ACC112 (cell line): ENCODE results near the gene PACSIN1.

Experiments
- H2AFZ ChIP-seq: fragments of 200-600 bp; sonication (generic); one replicate; pipeline ENCODE4 v1.6.0; 2017; ENCODE audit warnings: antibody characterized with exemption, low read length; ENCODE audit not compliant: unreplicated experiment
- H3K27ac ChIP-seq: fragments of 200-600 bp; sonication (generic); 2 replicates; pipeline ENCODE4 v1.5.1; 2014; ENCODE audit warnings: low read depth, mild to moderate bottlenecking, antibody characterized with exemption, low read length, moderate library complexity
- H3K27me3 ChIP-seq: fragments of 200-600 bp; sonication (generic); 2 replicates; pipeline ENCODE4 v1.6.1; 2014; ENCODE audit warnings: mild to moderate bottlenecking, antibody characterized with exemption, low read length, moderate library complexity, mixed read lengths; ENCODE audit not compliant: insufficient read depth
- H3K36me3 ChIP-seq: fragments of 200-600 bp; sonication (generic); 2 replicates; pipeline ENCODE4 v1.6.1; 2016; ENCODE audit warnings: mild to moderate bottlenecking, antibody characterized with exemption, low read length, moderate library complexity, mixed read lengths; ENCODE audit not compliant: insufficient read depth
- H3K4me1 ChIP-seq: fragments of 200-600 bp; sonication (generic); one replicate; pipeline ENCODE4 v1.6.1; 2016; ENCODE audit warnings: low read length, mixed read lengths; ENCODE audit not compliant: insufficient read depth, unreplicated experiment, control insufficient read depth
- H3K4me3 ChIP-seq: fragments of 200-600 bp; sonication (generic); 2 replicates; pipeline ENCODE4 v1.5.1; 2014; ENCODE audit warnings: mild to moderate bottlenecking, low read depth, low read length
- H3K79me2 ChIP-seq: fragments of 200-600 bp; sonication (generic); one replicate; pipeline ENCODE4 v1.6.0; 2016; ENCODE audit warnings: low read length; ENCODE audit not compliant: control insufficient read depth, unreplicated experiment, insufficient read depth

The PACSIN1 gene

DNA sequence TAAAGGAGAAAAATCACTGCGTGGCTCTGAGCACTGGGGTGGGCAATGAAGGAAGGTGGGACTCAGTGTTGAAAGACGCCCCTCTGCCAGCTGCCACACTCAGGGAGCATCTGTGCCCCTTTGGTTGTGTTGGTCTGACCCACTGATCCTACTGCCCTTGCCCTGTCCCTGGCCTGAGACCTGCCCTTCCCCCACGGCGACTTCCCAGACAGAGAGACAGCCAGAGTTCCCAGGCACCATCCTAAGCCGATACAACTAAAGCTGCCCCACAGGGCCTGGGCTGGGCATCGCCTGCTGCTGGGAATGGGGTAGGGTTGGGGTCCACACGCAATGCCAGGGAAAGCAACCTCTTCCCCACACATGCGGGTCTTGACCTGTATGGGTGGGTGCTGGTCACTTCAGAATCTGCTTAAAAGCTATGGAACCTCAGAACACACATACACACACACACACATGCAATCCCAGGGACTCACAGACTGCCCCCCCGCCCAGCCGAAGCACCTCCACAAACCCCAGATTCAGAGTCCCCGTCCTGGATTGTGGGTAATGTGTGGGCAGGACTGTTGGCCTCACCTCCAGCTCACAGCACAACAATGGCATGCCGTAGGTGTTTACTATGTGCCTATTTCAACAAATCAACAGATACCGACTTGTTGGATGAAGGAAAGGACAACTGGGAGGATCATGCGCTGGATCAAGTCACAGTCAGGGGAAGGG is 101.1 kb downstream of the PACSIN1 start:
- no peaks in the 10 kb centered on the region for H3K27me3 ChIP-seq
- no peak overlapping the region for H2AFZ ChIP-seq
- no peak overlapping the region for H3K4me3 ChIP-seq
- no peaks in the 10 kb centered on the region for H3K36me3 ChIP-seq
- H3K79me2 ChIP-seq: no peaks in the 10 kb centered on the region
- no peaks in the 10 kb centered on the region for H3K4me1 ChIP-seq
- H3K27ac ChIP-seq: no peak overlapping the region

DNA sequence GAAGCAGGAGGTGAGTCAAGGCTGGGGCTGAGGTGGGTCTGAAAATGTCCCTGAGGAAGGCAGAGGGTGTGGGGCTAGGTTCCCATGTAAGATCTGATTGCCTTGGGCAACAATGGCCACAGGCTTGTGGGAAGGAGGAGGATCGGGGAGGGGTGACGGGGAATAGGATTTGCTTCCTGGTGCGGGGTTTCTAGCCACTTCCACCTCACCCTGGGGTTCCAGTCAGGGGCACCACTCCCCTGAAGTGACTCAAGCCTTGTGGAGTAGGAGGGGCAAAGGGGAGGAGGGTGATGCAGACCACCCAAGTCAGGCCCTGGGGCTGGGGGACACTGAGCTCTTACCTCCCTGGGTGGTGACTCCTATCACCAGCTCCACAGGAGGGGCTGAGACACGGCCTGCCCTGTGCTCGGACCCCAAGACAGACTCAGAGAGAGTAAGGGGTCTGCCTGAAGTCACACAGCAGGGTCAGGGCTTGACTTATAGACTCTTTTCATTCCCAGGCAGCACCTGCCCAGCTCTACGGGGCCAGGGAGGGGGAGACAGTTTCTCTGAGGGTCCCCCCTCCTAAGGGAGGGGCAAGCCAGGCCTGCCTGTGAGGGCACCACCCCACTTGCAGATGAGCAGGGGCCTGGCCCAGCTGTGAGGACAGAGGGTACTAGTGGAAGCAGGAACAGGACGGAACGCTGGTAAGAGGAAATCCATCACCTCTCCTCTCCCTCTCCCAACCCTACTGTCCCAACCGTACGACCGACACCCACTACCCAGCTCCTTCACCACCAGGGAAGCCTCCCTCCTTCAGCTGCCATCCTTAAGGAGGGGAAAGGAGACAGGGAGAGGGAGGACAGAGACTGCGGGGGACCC is 102.7 kb downstream of the PACSIN1 start:
- no peak overlapping the region for H3K27ac ChIP-seq
- H2AFZ ChIP-seq: no peak overlapping the region

DNA sequence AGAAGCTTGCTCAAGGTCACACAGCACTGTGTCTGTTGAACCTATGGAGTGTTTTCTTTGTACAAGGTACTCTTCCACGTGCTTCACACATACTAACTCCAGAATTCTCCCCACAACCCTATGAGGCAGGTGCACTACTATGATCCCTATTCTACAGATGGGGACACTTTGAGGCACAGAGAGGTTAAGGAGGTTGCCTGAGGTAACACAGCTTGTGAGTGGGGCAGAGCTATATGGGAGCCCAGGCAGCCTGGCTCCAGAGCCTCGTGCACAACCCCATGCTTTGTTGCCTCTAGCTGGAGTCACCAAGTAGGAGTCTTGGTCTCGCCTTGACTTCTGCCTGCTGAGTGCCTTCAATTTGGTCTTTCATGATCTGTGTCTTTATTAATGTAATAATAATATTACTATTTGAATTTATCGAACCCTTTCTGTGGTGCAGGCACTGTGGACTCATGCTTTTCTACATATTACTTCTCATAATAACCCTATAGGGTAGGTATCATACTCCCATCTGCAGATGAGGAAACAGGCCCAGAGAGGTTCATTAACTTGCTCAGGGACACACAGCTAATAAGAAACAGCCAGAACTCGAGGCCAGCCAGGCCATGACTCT is 103.6 kb downstream of the PACSIN1 start:
- Histone ChIP-seq H3K27ac (no peak overlapping the region), H3K36me3 (no peaks in the 10 kb centered on the region), H3K27me3 (no peaks in the 10 kb centered on the region), H2AFZ (no peak overlapping the region), H3K4me1 (no peaks in the 10 kb centered on the region), H3K4me3 (no peak overlapping the region), H3K79me2 (no peaks in the 10 kb centered on the region)

More for the DNA sequence above, 102.7 kb downstream of the PACSIN1 start:
- Histone ChIP-seq H3K4me3 (no peak overlapping the region), H3K4me1 (no peaks in the 10 kb centered on the region), H3K36me3 (no peaks in the 10 kb centered on the region), H3K27me3 (no peaks in the 10 kb centered on the region), H3K79me2 (no peaks in the 10 kb centered on the region)

DNA sequence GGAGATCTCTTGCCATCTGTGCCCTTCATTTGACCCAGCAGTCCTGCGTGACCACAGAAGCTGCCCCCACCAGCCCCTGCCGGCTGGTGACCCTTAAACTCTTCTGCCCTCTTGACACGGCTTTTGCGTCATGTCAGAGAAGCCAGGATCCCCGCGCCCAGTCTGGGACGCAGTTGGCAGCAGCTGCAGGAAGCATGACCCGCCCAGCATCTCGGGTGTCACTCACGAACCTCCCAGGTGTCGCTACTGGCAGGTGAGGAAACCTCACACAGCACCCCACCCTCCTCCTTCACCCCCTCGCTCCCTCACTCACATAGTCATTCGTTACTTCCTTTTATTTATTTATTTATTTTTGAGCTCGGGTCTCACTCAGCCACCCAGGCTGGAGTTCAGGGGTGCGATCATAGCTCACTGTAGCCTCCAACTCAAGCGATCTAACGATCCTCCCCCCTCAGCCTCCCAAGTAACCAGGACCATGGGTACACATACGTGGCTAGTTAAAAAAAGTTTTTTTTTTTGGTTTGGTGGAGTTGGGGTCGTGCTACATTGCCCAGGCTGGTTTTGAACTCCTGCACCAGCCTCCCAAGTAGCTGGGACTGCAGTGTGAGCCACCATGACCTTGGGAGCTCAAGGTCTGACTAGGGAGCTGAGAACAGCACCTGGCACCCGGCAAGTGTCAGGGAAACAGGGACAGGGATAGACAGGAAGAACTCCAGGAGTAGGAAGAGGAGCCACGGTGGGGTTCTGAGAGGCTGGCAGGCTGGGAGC is 104.4 kb downstream of the PACSIN1 start:
- Histone ChIP-seq H2AFZ (no peak overlapping the region), H3K79me2 (no peaks in the 10 kb centered on the region), H3K27ac (no peak overlapping the region), H3K27me3 (no peaks in the 10 kb centered on the region), H3K4me3 (no peak overlapping the region), H3K36me3 (no peaks in the 10 kb centered on the region), H3K4me1 (no peaks in the 10 kb centered on the region)

DNA sequence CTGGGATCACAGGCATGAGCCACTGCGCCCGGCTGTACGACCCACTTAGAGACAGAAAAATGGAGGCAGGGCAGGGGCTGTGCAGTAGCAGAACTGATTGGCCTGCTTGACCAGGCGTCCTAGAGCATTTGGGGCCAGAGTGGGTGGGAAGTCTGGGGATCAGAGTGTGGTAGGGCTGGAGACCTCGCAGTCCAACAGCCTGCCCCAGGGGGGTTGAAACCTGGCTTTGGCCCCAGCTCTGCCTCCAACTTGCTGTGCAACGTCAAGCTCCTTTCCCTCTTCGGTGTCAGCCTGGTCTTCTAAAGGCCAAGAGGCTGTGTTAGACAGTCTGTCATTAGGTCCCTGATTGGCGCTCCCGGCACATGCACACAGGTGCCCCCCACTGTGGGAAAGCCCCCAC is 105.5 kb downstream of the PACSIN1 start:
- no peaks in the 10 kb centered on the region for H3K79me2 ChIP-seq

DNA sequence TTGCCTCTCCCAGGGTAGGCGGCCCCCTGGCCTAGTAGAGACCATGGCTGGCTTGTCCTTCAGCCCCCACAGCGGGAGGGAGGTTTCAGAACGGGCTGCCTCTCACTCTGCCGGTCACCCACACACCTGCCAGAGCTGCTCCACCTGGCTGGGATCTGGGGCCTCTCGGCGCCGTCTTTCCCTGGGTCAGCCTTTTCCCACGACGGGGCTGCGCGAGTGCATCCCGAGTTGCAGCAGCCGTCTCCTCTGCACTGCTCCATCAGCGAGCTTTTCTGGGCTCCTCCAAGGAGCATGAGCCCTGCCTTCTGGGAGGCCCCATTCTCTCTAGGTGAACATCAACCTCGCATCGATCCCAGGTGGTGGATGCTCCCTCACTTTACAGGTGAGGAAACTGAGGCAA is 106.1 kb downstream of the PACSIN1 start:
- Histone ChIP-seq H2AFZ (no peak overlapping the region), H3K4me3 (no peak overlapping the region), H3K36me3 (no peaks in the 10 kb centered on the region), H3K27ac (no peak overlapping the region), H3K27me3 (no peaks in the 10 kb centered on the region), H3K4me1 (no peaks in the 10 kb centered on the region), H3K79me2 (no peaks in the 10 kb centered on the region)

More for the DNA sequence above, 105.5 kb downstream of the PACSIN1 start:
- H3K4me1 ChIP-seq: no peaks in the 10 kb centered on the region
- no peak overlapping the region for H3K4me3 ChIP-seq
- no peak overlapping the region for H3K27ac ChIP-seq
- H2AFZ ChIP-seq: no peak overlapping the region
- no peaks in the 10 kb centered on the region for H3K27me3 ChIP-seq
- H3K36me3 ChIP-seq: no peaks in the 10 kb centered on the region

DNA sequence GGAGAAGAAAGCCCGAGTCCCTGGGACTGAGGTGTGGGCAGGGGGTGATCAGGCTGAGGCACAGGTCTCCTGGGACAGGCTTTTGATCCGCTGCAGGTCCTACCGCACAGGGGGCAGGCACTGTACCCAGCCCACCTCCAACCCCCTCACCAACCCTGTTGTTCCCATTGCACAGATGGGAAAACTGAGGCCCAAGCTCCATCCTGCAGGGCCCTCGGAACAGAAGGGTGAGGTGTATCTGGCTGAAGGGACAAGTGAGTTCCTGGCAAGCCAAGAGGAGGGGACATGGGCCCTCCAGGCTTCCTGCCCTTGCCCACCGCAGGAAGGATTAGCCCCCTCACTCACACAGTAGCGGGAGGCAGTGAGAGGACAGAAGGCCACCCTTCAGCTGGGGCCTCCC is 106.7 kb downstream of the PACSIN1 start:
- Histone ChIP-seq H3K27ac (no peak overlapping the region), H2AFZ (no peak overlapping the region), H3K4me3 (no peak overlapping the region), H3K79me2 (no peaks in the 10 kb centered on the region), H3K4me1 (no peaks in the 10 kb centered on the region), H3K27me3 (no peaks in the 10 kb centered on the region), H3K36me3 (no peaks in the 10 kb centered on the region)

DNA sequence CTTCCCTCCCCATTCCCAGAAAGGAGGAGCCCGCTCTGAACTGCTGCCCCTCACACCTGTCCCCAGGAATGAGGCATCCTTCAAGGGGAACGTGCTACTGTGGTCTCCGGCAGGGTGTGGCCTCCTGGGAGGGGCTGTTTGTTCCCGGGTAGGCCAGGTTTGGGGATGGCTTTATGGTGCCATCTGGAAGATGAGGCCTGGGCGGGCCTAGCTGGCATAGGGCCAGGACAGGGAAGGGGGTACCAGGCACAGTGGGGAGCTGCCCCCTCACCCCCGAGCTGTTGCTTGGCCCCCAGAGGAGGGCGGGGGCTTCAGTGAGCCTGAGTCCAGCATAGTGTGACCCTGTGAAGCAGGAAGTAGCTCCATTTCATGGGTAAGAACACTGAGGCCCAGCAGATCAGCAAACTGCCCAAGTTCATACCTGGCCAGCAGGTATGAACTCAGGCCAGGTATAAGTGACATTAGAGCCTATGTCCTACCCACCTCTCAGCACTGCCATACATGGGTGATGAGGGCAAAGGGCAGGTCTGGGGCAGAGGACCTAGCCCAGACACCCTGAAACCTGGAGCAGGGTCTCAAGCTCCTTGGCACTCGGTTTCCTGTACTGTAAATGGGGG is 107.8 kb downstream of the PACSIN1 start:
- no peaks in the 10 kb centered on the region for H3K4me1 ChIP-seq
- no peaks in the 10 kb centered on the region for H3K27me3 ChIP-seq
- H3K79me2 ChIP-seq: no peaks in the 10 kb centered on the region
- no peak overlapping the region for H2AFZ ChIP-seq
- no peaks in the 10 kb centered on the region for H3K36me3 ChIP-seq
- no peak overlapping the region for H3K27ac ChIP-seq
- no peak overlapping the region for H3K4me3 ChIP-seq

DNA sequence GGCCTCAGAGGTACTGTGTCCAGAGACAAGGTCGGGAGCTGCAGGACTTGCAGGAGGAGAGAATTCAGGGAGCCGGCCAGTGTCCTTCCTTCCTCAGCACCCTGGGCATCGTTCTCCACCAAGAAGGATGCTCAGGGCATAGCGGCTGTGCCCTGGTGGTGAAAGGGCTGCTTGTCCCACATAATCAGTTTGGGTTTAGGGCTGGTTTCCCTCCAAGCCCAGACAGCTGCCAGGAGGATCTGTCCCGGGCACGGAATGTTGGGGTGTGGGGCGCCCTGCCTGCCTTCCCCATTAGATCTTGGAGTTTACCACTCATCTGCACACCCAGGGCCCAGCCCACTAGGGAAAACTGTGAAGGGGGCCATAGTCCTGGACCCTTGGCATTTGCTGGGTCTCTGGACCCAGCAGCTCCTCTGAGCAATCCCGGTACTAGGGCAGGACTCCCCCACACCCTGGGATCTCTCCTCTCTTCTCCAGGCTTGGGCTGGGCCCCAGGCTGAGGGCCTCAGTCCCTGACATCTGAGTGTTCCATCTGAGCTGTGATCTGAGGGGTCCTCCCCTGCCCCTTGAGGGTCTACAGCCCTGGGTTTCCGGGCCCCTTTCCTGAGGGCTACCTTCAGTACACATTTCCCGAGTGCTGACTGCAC is 108.9 kb downstream of the PACSIN1 start:
- Histone ChIP-seq H3K4me3 (no peak overlapping the region), H3K36me3 (no peaks in the 10 kb centered on the region), H3K27me3 (no peaks in the 10 kb centered on the region), H2AFZ (no peak overlapping the region), H3K4me1 (no peaks in the 10 kb centered on the region), H3K27ac (no peak overlapping the region), H3K79me2 (no peaks in the 10 kb centered on the region)

DNA sequence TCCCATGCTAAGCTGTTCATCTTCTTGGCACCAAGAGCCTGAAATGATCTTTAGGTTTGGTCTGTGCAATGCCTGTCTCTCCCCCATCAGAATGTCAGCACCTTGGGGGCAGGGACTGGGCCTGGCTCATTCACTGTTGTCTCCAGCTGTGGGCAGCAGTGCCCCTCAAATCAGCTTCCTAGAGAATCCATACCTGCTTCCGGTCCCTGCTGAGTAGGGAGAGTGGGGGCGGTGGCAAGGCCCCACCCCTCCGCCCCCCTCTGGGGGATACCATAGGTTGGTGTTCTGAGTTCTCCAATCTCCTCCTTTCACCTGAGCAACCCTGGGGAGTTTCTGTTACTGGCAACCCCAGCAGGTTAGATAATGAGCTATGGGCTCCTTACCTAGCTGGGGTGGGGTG is 109.5 kb downstream of the PACSIN1 start:
- H3K4me1 ChIP-seq: no peaks in the 10 kb centered on the region
- H3K27ac ChIP-seq: no peak overlapping the region
- H3K27me3 ChIP-seq: no peaks in the 10 kb centered on the region
- no peak overlapping the region for H2AFZ ChIP-seq
- no peaks in the 10 kb centered on the region for H3K36me3 ChIP-seq
- no peaks in the 10 kb centered on the region for H3K79me2 ChIP-seq
- H3K4me3 ChIP-seq: no peak overlapping the region
